ENCODE data around the gene NFIC. TPM values are rescaled to one million over a fixed set of nuclear protein-coding genes. Genes with fewer than 3 reads are reported as not detected.

Gene NFIC
- total RNA-seq, 1 donor: 42.7 TPM

DNA sequence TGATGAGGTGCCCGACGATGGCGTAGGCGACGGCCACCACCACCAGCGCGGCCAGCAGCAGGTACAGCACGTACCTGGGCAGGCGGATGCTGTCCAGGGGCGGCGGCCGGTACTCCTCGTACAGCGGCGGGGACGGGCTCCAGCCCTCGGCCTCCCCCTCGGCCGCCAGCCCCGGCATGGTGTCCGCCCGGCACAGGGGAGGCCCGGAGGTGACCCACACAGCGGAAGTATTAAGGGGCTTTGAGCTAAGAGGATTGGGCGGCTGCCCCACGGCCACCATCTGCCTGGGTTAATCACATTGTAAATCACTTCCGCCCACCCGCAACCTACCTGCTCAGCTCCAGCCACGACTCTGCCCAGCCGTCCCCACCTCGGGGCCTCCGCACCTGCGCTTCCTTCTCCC, 116.8 kb downstream of the NFIC start, which contains the start of gene SMIM44:
Gene SMIM44 (minus strand): TSS at position 216 of the 403 bp plus-strand sequence. CDS start 38 bp downstream, at position 178.
- DNase-seq (ENCODE audit: low read depth): no peak
- no peak within 1 kb of the TSS for H3K4me3 ChIP-seq (ENCODE audit: low read depth, low read length)
- TF ChIP-seq, protein P1, sequence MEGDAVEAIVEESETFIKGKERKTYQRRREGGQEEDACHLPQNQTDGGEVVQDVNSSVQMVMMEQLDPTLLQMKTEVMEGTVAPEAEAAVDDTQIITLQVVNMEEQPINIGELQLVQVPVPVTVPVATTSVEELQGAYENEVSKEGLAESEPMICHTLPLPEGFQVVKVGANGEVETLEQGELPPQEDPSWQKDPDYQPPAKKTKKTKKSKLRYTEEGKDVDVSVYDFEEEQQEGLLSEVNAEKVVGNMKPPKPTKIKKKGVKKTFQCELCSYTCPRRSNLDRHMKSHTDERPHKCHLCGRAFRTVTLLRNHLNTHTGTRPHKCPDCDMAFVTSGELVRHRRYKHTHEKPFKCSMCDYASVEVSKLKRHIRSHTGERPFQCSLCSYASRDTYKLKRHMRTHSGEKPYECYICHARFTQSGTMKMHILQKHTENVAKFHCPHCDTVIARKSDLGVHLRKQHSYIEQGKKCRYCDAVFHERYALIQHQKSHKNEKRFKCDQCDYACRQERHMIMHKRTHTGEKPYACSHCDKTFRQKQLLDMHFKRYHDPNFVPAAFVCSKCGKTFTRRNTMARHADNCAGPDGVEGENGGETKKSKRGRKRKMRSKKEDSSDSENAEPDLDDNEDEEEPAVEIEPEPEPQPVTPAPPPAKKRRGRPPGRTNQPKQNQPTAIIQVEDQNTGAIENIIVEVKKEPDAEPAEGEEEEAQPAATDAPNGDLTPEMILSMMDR (IDR thresholded peaks at IDR 0.05; ENCODE audit: insufficient read depth, low read depth, low read length): no peak

DNA sequence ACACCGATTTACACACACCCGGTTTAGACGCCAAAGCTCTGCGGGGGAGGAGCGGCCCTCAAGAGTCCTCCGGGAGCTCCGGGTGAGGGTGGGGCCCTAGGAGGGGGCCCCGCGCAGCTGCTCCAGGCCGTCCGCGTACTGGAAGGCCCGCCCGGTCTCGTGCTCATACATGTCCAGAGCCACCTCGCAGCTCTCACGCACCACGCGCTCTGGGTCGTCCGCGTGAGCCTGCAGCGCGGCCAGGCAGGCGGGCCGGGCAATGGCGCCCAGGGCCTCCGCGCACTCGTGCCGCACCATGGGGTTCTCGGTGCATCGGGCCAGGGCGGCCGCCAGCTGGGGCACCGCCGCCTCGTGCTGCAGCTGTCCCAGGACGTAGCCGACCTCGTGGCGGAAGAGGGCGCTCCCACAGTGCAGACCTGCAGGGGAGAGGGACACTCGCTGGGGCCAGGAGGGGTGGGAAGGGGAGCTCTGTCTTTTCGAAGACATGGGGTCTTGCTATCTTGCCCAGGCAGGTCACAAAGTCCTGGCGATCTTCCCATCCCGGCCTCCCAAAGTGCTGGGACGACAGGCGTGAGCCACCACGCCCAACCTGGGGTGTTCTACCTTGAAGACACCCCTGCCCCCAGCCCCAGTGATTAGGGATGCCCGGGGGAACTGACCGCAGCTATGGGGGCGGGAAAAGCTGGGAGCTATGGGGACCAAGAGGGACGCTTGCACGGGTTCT, 125.2 kb downstream of the NFIC start:
- no peak overlapping the region for H3K4me3 ChIP-seq (ENCODE audit: low read depth, low read length)
- DNase-seq (ENCODE audit: low read depth): no peak
- TF ChIP-seq, protein P1 (IDR thresholded peaks at IDR 0.05; ENCODE audit: insufficient read depth, low read depth, low read length): no peak

DNA sequence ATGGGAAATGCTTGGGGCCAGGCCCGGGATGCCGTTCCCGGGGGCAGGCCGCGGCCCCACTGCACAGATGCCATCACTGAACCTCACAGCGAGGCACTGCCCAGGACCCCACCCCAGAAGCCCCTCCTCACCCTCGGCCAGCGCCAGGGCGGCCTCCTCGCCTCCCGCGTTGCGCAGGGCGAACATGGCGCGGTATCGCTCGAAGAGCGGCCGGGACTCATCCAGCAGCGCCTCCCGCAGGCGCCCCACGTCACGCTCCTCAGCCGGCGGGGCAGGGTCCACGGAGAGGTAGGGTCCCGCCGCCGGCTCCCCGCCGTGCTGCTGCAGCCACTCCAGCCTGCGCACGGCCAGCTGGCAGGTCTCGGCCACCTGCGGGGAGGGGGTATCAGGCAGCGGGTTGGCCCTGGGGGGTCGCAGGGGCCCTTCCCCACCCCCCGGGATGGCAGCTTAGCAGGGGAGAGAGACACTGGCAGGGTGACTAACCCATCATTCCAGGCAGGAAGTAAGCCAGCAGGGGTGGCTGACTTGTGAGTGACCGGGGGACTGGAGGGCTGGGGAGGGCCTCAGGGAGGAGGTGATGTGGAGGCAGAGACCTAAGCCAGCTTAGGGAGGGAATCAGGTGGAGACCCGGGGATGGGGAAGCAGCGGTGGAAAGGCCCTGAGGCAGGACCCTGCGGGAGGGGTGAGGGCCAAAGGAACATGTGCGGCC, 125.9 kb downstream of the NFIC start:
- no peak overlapping the region for H3K4me3 ChIP-seq (ENCODE audit: low read depth, low read length)
- DNase-seq (ENCODE audit: low read depth): no peak
- TF ChIP-seq, protein P1 (IDR thresholded peaks at IDR 0.05; ENCODE audit: insufficient read depth, low read depth, low read length): no peak

DNA sequence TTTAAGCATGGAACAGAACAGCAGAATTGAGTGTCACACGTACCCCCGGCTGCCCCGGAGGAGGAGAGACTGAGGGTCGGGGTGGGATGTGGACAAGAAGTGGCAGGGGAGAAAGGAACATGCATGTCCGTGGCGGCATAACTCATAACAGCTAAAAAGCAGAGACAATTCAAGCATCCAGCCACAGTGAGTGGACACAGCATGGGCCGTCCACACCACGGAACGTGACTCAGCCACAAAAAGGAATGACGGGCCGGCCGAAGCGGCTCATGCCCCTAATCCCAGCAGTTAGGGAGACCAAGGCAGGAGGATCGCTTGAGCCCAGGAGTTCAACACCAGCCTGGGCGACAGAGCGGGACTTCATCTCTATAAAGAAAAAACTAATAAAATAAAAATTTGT, 126.5 kb downstream of the NFIC start:
- H3K4me3 ChIP-seq (ENCODE audit: low read depth, low read length): no peak overlapping the region
- DNase-seq (ENCODE audit: low read depth): no peak
- TF ChIP-seq, protein P1 (IDR thresholded peaks at IDR 0.05; ENCODE audit: insufficient read depth, low read depth, low read length): no peak

DNA sequence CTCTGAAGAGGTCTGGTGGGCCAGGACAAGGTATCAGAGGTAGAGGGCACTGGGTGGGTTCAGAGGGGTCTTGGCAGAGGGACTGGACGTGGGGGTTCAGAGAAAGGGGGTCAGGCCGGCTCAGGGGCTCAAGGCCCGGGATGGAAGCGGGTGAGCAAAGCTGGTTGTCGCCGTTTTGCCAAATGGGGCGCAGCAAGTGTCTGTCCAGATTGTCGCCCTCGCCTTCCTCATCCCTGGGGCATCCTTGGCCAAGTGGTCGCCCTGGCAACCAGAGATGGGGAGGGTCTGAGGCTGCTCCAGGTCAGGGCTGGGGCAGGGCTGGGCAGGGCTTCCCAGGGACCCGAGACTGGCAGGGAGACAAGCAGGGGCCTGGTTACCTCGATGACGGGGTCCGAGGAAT, 127.3 kb downstream of the NFIC start:
- TF ChIP-seq, protein P1 (IDR thresholded peaks at IDR 0.05; ENCODE audit: insufficient read depth, low read depth, low read length): no peak
- DNase-seq (ENCODE audit: low read depth): no peak
- H3K4me3 ChIP-seq (ENCODE audit: low read depth, low read length): no peak overlapping the region

DNA sequence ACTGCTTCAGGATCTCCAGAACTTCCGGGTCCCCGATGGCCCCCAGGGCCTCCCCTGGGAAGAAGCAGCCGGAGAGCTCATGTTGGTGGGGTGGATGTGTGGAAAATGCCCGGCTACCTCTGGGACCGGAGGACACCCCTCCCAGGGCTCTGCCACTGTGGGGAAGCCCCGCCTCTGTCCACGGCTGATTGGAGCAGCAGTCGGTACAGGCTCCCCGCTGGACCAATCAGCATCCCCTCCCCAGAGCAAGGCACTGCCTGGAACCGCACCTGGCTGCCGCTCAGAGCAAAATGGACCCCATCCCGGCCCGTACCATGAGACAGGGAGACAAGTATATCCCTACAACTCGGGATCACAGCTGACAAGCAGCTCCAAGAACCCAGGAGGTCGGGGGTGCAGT, 127.7 kb downstream of the NFIC start:
- no peak for DNase-seq (ENCODE audit: low read depth)
- no peak overlapping the region for H3K4me3 ChIP-seq (ENCODE audit: low read depth, low read length)
- TF ChIP-seq, protein P1 (IDR thresholded peaks at IDR 0.05; ENCODE audit: insufficient read depth, low read depth, low read length): no peak

Measured in fibroblast of villous mesenchyme (primary cell).